GM23338 (cell line): ENCODE data around the gene CCDC170. TPM values are rescaled to one million over a fixed set of nuclear protein-coding genes. Genes with fewer than 3 reads are reported as not detected.

ENCODE experiments used
- ATAC-seq: fragments of 200-7000 bp; cut with Tn5 transposase; 3 replicates; pipeline ENCODE4 v1.9.1; 2020
- DNase-seq: peaks from one replicate; pipeline ENCODE4 v3.0.0-alpha.2; 2015; ENCODE audit warnings: low spot score
- H2AFZ ChIP-seq: fragments of 200-600 bp; sonication (generic); 2 replicates; pipeline ENCODE4 v1.8.0; 2016; ENCODE audit warnings: antibody characterized with exemption, mild to moderate bottlenecking, moderate library complexity
- H3F3A ChIP-seq: fragments of 200-600 bp; sonication (generic); replicated peaks from 2 replicates; pipeline ENCODE4 v1.8.0; 2017; ENCODE audit warnings: antibody characterized with exemption, mixed run types, low read depth
- H3K27ac ChIP-seq: fragments of 200-600 bp; sonication (generic); 2 replicates; pipeline ENCODE4 v1.6.1; 2016; ENCODE audit warnings: low read depth
- H3K27me3 ChIP-seq: fragments of 200-600 bp; sonication (generic); 2 replicates; pipeline ENCODE4 v1.8.0; 2016; ENCODE audit warnings: mild to moderate bottlenecking, mixed run types, moderate library complexity; ENCODE audit not compliant: insufficient read depth
- H3K36me3 ChIP-seq: fragments of 200-600 bp; sonication (generic); 2 replicates; pipeline ENCODE4 v1.8.0; 2016; ENCODE audit warnings: mild to moderate bottlenecking; ENCODE audit not compliant: insufficient read depth
- H3K4me1 ChIP-seq: fragments of 200-600 bp; sonication (generic); 2 replicates; pipeline ENCODE4 v1.8.0; 2016; ENCODE audit warnings: mild to moderate bottlenecking, moderate library complexity; ENCODE audit not compliant: insufficient read depth
- H3K4me2 ChIP-seq: fragments of 200-600 bp; sonication (generic); 2 replicates; pipeline ENCODE4 v1.7.1; 2017; ENCODE audit warnings: mixed run types
- H3K4me3 ChIP-seq: fragments of 200-600 bp; sonication (generic); 2 replicates; pipeline ENCODE4 v1.6.1; 2016; ENCODE audit warnings: mixed run types
- H3K79me2 ChIP-seq: fragments of 200-600 bp; sonication (generic); replicated peaks from 2 replicates; pipeline ENCODE4 v1.8.0; 2017; ENCODE audit warnings: mild to moderate bottlenecking; ENCODE audit not compliant: insufficient read depth
- H3K9me2 ChIP-seq: fragments of 200-600 bp; sonication (generic); 2 replicates; pipeline ENCODE4 v1.8.0; 2017; ENCODE audit not compliant: insufficient read depth
- H4K20me1 ChIP-seq: fragments of 200-600 bp; sonication (generic); replicated peaks from 2 replicates; pipeline ENCODE4 v1.8.0; 2017; ENCODE audit warnings: mild to moderate bottlenecking; ENCODE audit not compliant: insufficient read depth
- H3K27ac Mint-ChIP-seq: 2 replicates; pipeline ENCODE4 v1.8.0; 2020; ENCODE audit warnings: inconsistent platforms, mild to moderate bottlenecking, moderate library complexity, mixed read lengths
- H3K27me3 Mint-ChIP-seq: 3 replicates; pipeline ENCODE4 v1.8.0; 2022; ENCODE audit warnings: low read depth, mild to moderate bottlenecking, moderate library complexity, mixed read lengths, inconsistent platforms; ENCODE audit not compliant: insufficient read depth, poor library complexity
- H3K36me3 Mint-ChIP-seq: 3 replicates; pipeline ENCODE4 v1.8.0; 2021; ENCODE audit warnings: low read depth, mild to moderate bottlenecking, inconsistent platforms, moderate library complexity, mixed read lengths
- H3K4me1 Mint-ChIP-seq: 3 replicates; pipeline ENCODE4 v1.8.0; 2020; ENCODE audit warnings: mild to moderate bottlenecking, inconsistent platforms, mixed read lengths
- H3K4me3 Mint-ChIP-seq: 3 replicates; pipeline ENCODE4 v1.8.0; 2021; ENCODE audit warnings: moderate library complexity, mild to moderate bottlenecking, inconsistent platforms, mixed read lengths
- H3K9me3 Mint-ChIP-seq: 3 replicates; pipeline ENCODE4 v1.8.0; 2020; ENCODE audit warnings: moderate library complexity, mild to moderate bottlenecking, inconsistent platforms, mixed read lengths
- CREB1 ChIP-seq: fragments of 250-450 bp; sonication (Bioruptor Pico); IDR thresholded peaks from 2 replicates; pipeline ENCODE4 v1.5.0; 2020; ENCODE audit warnings: low read depth, mild to moderate bottlenecking, moderate library complexity
- ETS1 ChIP-seq: IDR thresholded peaks from 2 replicates; pipeline ENCODE4 v1.6.1; 2016; ENCODE audit warnings: antibody characterized with exemption
- EZH2 ChIP-seq: fragments of 200-600 bp; sonication (generic); IDR thresholded peaks from one replicate; pipeline ENCODE4 v1.8.0; 2017; ENCODE audit warnings: antibody characterized with exemption, mild to moderate bottlenecking, low read depth; ENCODE audit not compliant: unreplicated experiment
- EZH2phosphoT487 ChIP-seq: fragments of 200-600 bp; sonication (generic); IDR thresholded peaks from one replicate; pipeline ENCODE4 v1.8.1; 2018; ENCODE audit warnings: antibody characterized with exemption; ENCODE audit not compliant: unreplicated experiment
- JUNB ChIP-seq: IDR thresholded peaks from one replicate; pipeline ENCODE4 v1.6.1; 2016; ENCODE audit warnings: antibody characterized with exemption; ENCODE audit not compliant: unreplicated experiment
- ZNF114 ChIP-seq: fragments of 250-450 bp; sonication (Bioruptor Pico); IDR thresholded peaks from 2 replicates; pipeline ENCODE4 v1.5.0; 2020; ENCODE audit warnings: mild to moderate bottlenecking, moderate library complexity
- ZNF331 ChIP-seq: fragments of 250-450 bp; sonication (Bioruptor Pico); IDR thresholded peaks from 2 replicates; pipeline ENCODE4 v1.5.0; 2020; ENCODE audit warnings: low read depth, mild to moderate bottlenecking, moderate library complexity
- polyA plus RNA-seq: library from polyadenylated mRNA; unstranded; fragments of >200 nt; fragmentation: Nextera tagmentation; extraction: Ambion mirVana; gene quantifications from 2 replicates; pipeline ENCODE4 v1.2.1, GENCODE V29; 2016
- total RNA-seq: library from RNA; depleted of rRNA; stranded (reverse); fragments of >200 nt; shearing (Covaris generic); gene quantifications from 2 replicates; pipeline ENCODE4 v1.2.3, GENCODE V29; 2014
- TF ChIP-seq, protein P1 (sequence below): fragments of 250-450 bp; sonication (Bioruptor Pico); IDR thresholded peaks from 2 replicates; pipeline ENCODE4 v1.5.0; 2020; ENCODE audit warnings: mild to moderate bottlenecking, moderate library complexity
- TF ChIP-seq, protein P2 (sequence below), 2 experiments: fragments of 200-600 bp in 1 of 2; sonication (generic) in 1 of 2; conservative IDR thresholded peaks; 2 replicates each; pipeline versions ENCODE4 v1.5.1 to v1.6.1; 2016 to 2017; ENCODE audit warnings: antibody characterized with exemption in 2 of 2, low read depth in 2 of 2, mild to moderate bottlenecking in 2 of 2, moderate library complexity in 1 of 2

Gene CCDC170
- total and polyA plus RNA-seq, 2 experiments from 2014 or later, result 0.18 TPM; not detected in 1

DNA sequence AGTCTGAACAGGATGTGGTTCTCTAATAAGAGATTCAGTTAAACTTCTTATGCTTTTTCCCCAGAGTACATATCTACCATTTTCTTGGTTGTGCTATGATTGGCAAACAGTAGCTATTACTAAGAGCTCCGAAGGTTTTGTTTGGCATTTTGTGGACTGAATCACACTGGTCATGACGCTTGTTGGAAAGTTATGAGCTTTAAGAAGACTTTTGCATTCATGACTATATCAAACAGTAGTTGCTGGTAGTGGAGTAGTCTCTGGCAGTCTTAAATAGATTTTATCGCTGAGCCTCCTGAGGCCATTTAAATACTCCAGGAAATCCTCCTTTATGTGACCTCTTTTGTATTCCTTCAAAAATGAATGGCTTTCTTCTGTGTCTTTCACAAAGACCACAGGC is 40.8 kb downstream of the CCDC170 start:
- H3K4me1 ChIP-seq, result no peaks in the 10 kb centered on the region
- TF ChIP-seq EZH2phosphoT487, result no peak
- TF ChIP-seq ETS1, result no peak
- no peak for TF ChIP-seq EZH2
- peaks cover 5% of the 10 kb centered on the region; the same call in 1 of the 3 replicates for H3K36me3 Mint-ChIP-seq
- no peaks in the 10 kb centered on the region for H3K9me2 ChIP-seq
- peaks cover 2% of the 10 kb centered on the region for H3K27me3 Mint-ChIP-seq
- no peaks in the 10 kb centered on the region for H3K36me3 ChIP-seq
- H3K4me3 Mint-ChIP-seq, result no peak overlapping the region
- no peaks in the 10 kb centered on the region for H3K27me3 ChIP-seq
- H3K27ac Mint-ChIP-seq, result no peak overlapping the region
- H4K20me1 ChIP-seq, result no peaks in the 10 kb centered on the region
- H3K4me2 ChIP-seq, result no peak overlapping the region
- H3K4me1 Mint-ChIP-seq, result no peaks in the 10 kb centered on the region
- no peaks in the 10 kb centered on the region for H3K79me2 ChIP-seq
- H3K27ac ChIP-seq, result no peak overlapping the region
- no peak overlapping the region for H3K4me3 ChIP-seq
- no peak for DNase-seq
- H3F3A ChIP-seq, result no peaks in the 10 kb centered on the region
- H2AFZ ChIP-seq, result no peak overlapping the region
- ATAC-seq, result no peak
- peaks cover 21% of the 10 kb centered on the region for H3K9me3 Mint-ChIP-seq

- no peak for DNase-seq
- Mint-ChIP-seq H3K27ac (no peak overlapping the region), H3K9me3 (peaks cover 29% of the 10 kb centered on the region), H3K27me3 (peaks cover 2% of the 10 kb centered on the region), H3K4me1 (no peaks in the 10 kb centered on the region), H3K4me3 (no peak overlapping the region), H3K36me3 (peaks cover 8% of the 10 kb centered on the region; the same call in 1 of the 3 replicates)
- no peaks in the 10 kb centered on the region for H3K36me3 ChIP-seq
- H3K27me3 ChIP-seq, result no peaks in the 10 kb centered on the region
- H3K4me2 ChIP-seq, result no peak overlapping the region
- H4K20me1 ChIP-seq, result no peaks in the 10 kb centered on the region
- H3K4me3 ChIP-seq, result no peak overlapping the region
- peak overlapping the region; percentile 59; the same call in 1 of the 2 replicates for H2AFZ ChIP-seq
- H3F3A ChIP-seq, result no peaks in the 10 kb centered on the region
- ATAC-seq, result no peak
- H3K79me2 ChIP-seq, result no peaks in the 10 kb centered on the region
- no peaks in the 10 kb centered on the region for H3K9me2 ChIP-seq
- no peaks in the 10 kb centered on the region for H3K4me1 ChIP-seq
- H3K27ac ChIP-seq, result no peak overlapping the region
- no peak for TF ChIP-seq ZNF114 (CRISPR knock-in tag)
- no peak for TF ChIP-seq ZNF331 (CRISPR knock-in tag)
- no peak for TF ChIP-seq CREB1 (CRISPR knock-in tag)
- TF ChIP-seq, protein P1, sequence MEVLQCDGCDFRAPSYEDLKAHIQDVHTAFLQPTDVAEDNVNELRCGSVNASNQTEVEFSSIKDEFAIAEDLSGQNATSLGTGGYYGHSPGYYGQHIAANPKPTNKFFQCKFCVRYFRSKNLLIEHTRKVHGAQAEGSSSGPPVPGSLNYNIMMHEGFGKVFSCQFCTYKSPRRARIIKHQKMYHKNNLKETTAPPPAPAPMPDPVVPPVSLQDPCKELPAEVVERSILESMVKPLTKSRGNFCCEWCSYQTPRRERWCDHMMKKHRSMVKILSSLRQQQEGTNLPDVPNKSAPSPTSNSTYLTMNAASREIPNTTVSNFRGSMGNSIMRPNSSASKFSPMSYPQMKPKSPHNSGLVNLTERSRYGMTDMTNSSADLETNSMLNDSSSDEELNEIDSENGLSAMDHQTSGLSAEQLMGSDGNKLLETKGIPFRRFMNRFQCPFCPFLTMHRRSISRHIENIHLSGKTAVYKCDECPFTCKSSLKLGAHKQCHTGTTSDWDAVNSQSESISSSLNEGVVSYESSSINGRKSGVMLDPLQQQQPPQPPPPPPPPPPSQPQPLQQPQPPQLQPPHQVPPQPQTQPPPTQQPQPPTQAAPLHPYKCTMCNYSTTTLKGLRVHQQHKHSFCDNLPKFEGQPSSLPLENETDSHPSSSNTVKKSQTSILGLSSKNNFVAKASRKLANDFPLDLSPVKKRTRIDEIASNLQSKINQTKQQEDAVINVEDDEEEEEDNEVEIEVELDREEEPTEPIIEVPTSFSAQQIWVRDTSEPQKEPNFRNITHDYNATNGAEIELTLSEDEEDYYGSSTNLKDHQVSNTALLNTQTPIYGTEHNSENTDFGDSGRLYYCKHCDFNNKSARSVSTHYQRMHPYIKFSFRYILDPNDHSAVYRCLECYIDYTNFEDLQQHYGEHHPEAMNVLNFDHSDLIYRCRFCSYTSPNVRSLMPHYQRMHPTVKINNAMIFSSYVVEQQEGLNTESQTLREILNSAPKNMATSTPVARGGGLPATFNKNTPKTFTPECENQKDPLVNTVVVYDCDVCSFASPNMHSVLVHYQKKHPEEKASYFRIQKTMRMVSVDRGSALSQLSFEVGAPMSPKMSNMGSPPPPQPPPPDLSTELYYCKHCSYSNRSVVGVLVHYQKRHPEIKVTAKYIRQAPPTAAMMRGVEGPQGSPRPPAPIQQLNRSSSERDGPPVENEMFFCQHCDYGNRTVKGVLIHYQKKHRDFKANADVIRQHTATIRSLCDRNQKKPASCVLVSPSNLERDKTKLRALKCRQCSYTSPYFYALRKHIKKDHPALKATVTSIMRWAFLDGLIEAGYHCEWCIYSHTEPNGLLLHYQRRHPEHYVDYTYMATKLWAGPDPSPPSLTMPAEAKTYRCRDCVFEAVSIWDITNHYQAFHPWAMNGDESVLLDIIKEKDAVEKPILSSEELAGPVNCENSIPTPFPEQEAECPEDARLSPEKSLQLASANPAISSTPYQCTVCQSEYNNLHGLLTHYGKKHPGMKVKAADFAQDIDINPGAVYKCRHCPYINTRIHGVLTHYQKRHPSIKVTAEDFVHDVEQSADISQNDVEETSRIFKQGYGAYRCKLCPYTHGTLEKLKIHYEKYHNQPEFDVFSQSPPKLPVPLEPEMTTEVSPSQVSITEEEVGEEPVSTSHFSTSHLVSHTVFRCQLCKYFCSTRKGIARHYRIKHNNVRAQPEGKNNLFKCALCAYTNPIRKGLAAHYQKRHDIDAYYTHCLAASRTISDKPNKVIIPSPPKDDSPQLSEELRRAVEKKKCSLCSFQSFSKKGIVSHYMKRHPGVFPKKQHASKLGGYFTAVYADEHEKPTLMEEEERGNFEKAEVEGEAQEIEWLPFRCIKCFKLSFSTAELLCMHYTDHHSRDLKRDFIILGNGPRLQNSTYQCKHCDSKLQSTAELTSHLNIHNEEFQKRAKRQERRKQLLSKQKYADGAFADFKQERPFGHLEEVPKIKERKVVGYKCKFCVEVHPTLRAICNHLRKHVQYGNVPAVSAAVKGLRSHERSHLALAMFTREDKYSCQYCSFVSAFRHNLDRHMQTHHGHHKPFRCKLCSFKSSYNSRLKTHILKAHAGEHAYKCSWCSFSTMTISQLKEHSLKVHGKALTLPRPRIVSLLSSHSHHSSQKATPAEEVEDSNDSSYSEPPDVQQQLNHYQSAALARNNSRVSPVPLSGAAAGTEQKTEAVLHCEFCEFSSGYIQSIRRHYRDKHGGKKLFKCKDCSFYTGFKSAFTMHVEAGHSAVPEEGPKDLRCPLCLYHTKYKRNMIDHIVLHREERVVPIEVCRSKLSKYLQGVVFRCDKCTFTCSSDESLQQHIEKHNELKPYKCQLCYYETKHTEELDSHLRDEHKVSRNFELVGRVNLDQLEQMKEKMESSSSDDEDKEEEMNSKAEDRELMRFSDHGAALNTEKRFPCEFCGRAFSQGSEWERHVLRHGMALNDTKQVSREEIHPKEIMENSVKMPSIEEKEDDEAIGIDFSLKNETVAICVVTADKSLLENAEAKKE, result no peak
- TF ChIP-seq ETS1, result no peak
- TF ChIP-seq, protein P2, sequence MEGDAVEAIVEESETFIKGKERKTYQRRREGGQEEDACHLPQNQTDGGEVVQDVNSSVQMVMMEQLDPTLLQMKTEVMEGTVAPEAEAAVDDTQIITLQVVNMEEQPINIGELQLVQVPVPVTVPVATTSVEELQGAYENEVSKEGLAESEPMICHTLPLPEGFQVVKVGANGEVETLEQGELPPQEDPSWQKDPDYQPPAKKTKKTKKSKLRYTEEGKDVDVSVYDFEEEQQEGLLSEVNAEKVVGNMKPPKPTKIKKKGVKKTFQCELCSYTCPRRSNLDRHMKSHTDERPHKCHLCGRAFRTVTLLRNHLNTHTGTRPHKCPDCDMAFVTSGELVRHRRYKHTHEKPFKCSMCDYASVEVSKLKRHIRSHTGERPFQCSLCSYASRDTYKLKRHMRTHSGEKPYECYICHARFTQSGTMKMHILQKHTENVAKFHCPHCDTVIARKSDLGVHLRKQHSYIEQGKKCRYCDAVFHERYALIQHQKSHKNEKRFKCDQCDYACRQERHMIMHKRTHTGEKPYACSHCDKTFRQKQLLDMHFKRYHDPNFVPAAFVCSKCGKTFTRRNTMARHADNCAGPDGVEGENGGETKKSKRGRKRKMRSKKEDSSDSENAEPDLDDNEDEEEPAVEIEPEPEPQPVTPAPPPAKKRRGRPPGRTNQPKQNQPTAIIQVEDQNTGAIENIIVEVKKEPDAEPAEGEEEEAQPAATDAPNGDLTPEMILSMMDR (conservative IDR thresholded peaks at IDR 0.05; ENCODE audit: low read depth in 2 of 2), result no peak
- no peak for TF ChIP-seq JUNB
- no peak for TF ChIP-seq EZH2
Observed at GRCh38 chr6:151535476-151536187, 41.8 kb downstream of the CCDC170 start.
